ENCODE data around the gene KCNQ1. TPM values are rescaled to one million over a fixed set of nuclear protein-coding genes. Genes with fewer than 3 reads are reported as not detected.

KCNQ1 gene
- total RNA-seq, 1 donor from 2014 or later, result 8.5 TPM

DNA sequence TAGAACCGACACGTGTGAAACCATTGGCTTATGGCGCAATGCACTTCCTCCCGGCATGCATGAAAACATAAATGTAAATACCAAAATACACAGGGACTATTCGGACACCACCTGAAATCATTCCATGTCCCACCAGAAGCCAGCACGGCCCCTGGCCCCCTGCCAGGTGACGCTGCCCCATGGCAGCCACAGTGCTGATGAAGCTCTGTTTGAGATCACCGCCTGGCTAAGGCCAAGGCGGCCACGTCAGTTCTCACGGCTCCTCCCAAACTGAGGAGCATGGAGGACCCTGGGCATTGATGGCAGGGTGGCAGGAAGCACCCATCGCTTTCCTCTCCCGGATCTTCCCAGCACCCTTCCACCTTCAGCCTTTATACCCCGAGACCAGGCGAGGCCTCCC, 351.3 kb downstream of the KCNQ1 start:
- Mint-ChIP-seq H3K4me1 (peaks cover 22% of the 10 kb centered on the region), H3K27me3 (ENCODE audit: low read depth) (no peaks in the 10 kb centered on the region), H3K4me3 (no peak overlapping the region), H3K9me3 (peaks cover 10% of the 10 kb centered on the region), H3K27ac (peak overlapping the region; percentile 24), H3K36me3 (no peaks in the 10 kb centered on the region)
- TF ChIP-seq, protein P1, sequence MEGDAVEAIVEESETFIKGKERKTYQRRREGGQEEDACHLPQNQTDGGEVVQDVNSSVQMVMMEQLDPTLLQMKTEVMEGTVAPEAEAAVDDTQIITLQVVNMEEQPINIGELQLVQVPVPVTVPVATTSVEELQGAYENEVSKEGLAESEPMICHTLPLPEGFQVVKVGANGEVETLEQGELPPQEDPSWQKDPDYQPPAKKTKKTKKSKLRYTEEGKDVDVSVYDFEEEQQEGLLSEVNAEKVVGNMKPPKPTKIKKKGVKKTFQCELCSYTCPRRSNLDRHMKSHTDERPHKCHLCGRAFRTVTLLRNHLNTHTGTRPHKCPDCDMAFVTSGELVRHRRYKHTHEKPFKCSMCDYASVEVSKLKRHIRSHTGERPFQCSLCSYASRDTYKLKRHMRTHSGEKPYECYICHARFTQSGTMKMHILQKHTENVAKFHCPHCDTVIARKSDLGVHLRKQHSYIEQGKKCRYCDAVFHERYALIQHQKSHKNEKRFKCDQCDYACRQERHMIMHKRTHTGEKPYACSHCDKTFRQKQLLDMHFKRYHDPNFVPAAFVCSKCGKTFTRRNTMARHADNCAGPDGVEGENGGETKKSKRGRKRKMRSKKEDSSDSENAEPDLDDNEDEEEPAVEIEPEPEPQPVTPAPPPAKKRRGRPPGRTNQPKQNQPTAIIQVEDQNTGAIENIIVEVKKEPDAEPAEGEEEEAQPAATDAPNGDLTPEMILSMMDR (IDR thresholded peaks at IDR 0.05; ENCODE audit: unreplicated experiment), result no peak
- DNase-seq (ENCODE audit: low spot score in 2 of 2, unreplicated experiment in 2 of 2), result peak; percentile 13 to 37

DNA sequence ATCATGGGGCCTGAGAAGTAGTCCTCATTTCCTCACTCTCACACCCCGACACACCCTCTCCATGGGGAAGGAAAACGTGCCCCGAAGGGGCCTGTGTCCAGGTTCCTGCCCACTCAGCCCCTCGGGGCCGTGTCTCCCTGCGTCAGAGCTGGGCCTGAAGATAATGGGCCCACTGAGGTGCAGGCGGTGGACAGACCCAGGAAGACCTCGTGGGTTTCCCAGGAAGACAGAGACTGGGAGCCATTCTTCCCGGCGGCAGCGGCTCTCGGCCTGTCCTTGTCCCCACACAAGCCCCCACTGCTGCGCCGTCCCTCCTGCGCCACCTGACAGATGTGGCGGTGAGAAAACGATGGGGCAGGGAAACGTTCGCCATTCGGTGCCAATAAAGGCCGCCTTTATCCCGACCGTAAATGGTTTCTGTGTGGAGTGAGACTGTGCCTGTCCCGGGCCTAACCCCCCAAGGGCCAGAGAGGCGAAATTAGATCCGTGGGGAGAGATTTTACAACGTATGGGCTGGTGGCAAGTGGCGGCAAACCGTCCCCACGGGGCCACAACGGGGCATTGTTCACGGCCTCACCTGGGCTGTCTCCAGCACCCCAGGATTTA, 351.8 kb downstream of the KCNQ1 start:
- Mint-ChIP-seq H3K4me1 (peaks cover 24% of the 10 kb centered on the region), H3K36me3 (no peaks in the 10 kb centered on the region), H3K4me3 (no peak overlapping the region), H3K27me3 (ENCODE audit: low read depth) (no peaks in the 10 kb centered on the region), H3K9me3 (peaks cover 10% of the 10 kb centered on the region), H3K27ac (no peak overlapping the region)
- TF ChIP-seq, protein P1 (IDR thresholded peaks at IDR 0.05; ENCODE audit: unreplicated experiment), result no peak
- DNase-seq (ENCODE audit: low spot score in 2 of 2, unreplicated experiment in 2 of 2), result peak; percentile 12 to 25

DNA sequence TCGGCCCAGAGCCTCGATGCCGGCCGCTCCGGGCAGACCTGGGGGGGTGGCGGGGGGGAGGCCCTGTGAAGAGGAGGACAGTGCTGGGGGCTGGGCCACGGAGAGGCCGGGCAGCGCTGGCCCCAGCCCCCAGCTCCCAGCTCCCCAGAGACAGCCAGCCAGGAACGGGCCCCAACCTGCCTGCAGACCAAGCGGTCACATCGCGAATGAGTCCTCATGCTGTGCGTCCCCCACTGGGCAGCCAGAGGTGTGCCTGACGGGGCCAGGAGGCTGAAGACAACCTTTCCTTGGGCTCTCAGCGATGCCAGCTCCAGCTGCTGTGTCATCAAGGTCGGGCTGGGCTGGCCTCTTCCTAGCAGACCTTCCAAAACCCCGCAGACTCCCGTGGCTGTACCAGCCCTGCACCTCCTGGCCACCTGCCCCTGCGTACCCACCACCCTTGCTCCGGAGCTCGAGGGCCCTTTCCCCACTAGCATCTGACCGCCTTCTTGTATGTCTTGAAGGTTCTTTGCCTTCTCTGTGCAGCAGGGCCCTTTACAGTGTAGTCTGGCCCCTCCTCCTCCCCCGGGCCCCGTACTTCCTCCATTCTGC, 352.4 kb downstream of the KCNQ1 start:
- TF ChIP-seq, protein P1 (IDR thresholded peaks at IDR 0.05; ENCODE audit: unreplicated experiment), result no peak
- peaks cover 23% of the 10 kb centered on the region for H3K4me1 Mint-ChIP-seq
- no peaks in the 10 kb centered on the region for H3K27me3 Mint-ChIP-seq (ENCODE audit: low read depth)
- no peak overlapping the region for H3K4me3 Mint-ChIP-seq
- DNase-seq (ENCODE audit: low spot score in 2 of 2, unreplicated experiment in 2 of 2), result peak; percentile 18 to 29
- peaks cover 10% of the 10 kb centered on the region for H3K9me3 Mint-ChIP-seq
- no peak overlapping the region for H3K27ac Mint-ChIP-seq
- H3K36me3 Mint-ChIP-seq, result no peaks in the 10 kb centered on the region

DNA sequence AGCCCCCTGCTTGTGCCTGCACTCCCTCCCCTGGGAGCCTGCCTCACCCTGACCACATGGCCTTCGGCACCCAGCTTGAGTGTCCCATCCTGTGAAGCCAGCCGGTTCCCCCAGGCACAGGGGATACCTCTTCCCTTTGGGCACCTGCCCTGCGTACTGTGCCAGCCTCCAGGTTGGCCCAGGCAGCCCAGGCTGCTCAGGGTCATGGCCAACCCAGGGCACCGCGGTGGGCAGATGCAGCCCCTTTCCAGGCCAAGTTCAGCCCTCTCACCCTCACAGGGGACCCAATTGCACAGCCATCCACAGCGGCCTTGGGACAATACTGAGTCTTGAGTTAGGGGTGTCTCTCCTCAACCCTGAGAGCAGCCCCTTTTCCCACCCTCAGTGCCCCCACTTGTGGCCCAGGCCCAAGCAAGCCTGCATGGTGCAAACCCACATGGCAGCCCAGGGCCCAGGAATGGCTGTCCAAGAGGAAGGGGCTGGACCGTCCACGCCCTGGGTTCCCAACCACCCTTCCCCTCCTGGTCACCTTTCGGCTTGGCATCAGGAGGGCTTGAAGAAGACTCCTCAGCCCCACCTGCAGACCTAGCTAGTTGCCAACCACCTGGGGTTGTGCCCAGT, 353.0 kb downstream of the KCNQ1 start:
- H3K9me3 Mint-ChIP-seq, result peaks cover 10% of the 10 kb centered on the region
- peak; percentile 10 to 31 for DNase-seq (ENCODE audit: low spot score in 2 of 2, unreplicated experiment in 2 of 2)
- no peaks in the 10 kb centered on the region for H3K36me3 Mint-ChIP-seq
- H3K4me3 Mint-ChIP-seq, result no peak overlapping the region
- TF ChIP-seq, protein P1 (IDR thresholded peaks at IDR 0.05; ENCODE audit: unreplicated experiment), result no peak
- no peaks in the 10 kb centered on the region for H3K27me3 Mint-ChIP-seq (ENCODE audit: low read depth)
- no peak overlapping the region for H3K27ac Mint-ChIP-seq
- H3K4me1 Mint-ChIP-seq, result peaks cover 20% of the 10 kb centered on the region

DNA sequence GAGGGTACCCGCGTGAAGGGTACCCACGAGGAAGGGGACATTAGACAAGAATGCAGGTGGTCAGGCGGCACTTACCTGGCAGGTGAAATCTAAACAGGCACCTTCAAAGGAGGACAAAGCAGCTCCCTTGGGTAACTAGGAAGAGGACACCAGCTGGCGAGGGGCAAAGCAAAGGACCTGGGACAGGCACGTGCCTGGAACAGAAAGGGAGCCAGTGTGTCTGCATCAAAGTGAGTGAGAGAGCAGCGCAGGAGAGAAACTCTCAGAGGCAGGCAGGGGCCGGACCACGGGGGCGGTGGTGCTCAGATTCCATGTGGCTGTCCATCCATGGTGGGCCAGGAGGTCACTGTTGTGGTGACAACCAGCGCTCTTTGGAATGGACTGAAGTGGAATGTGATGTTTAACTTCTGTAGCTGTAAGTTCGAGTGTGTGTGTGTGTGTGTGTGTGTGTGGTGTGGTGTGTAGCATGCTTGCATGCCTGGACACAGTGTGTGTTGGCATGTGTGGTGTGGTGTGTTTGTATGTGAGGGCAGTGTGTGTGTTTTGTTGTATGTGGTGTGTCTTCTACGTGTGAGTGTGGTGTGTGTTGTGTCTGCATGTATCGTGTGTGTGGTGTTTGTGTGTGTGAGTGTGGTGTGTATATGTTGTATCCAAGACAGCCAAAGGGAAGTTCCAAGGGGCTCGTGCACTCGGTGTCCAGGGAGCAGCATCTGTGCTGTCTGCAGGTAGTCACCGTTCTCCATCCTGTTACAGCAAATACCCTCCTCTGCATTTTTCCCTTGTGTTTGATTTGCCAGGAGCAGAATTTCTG, 354.3 kb downstream of the KCNQ1 start:
- no peak overlapping the region for H3K4me3 Mint-ChIP-seq
- TF ChIP-seq, protein P1 (IDR thresholded peaks at IDR 0.05; ENCODE audit: unreplicated experiment), result no peak

More for the DNA sequence above, 354.3 kb downstream of the KCNQ1 start:
- Mint-ChIP-seq H3K4me1 (peaks cover 15% of the 10 kb centered on the region), H3K36me3 (no peaks in the 10 kb centered on the region), H3K27ac (no peak overlapping the region), H3K9me3 (peaks cover 10% of the 10 kb centered on the region), H3K27me3 (ENCODE audit: low read depth) (no peaks in the 10 kb centered on the region)
- DNase-seq (ENCODE audit: low spot score in 2 of 2, unreplicated experiment in 2 of 2), result peak in 1 of 2 experiments; percentile 36
